ENCODE results near the gene CRELD2.

DNA sequence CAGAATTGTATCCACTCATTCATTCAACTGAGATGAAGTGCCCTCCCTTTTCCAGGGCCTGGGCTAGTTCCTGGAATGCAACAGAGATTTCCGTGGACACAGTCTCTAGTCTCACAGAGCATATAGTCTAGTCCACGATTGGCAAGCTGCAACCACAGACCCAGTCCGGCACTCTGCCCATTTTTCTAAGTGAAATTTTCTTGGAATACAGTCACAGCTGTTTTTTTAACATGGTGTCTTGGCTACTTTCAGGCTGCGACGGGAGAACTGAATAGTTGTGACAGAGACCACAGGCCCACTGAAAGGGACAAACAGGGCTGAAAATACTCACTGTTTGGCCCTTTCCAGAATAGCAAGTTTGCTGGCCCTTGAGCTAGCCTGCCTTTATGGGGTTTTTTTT, 29.4 kb upstream of the CRELD2 start:
- TF ChIP-seq ZNF138 (tag by site-specific recombination; IDR thresholded peaks at IDR 0.05; ENCODE audit: borderline replicate concordance) = no peak
- TF ChIP-seq ZNF274 (IDR thresholded peaks at IDR 0.05; ENCODE audit: low read length) = no peak
- TF ChIP-seq ZNF274 (tag by site-specific recombination; IDR thresholded peaks at IDR 0.05; ENCODE audit: borderline replicate concordance) = no peak
- no peak for TF ChIP-seq ZNF121 (tag by site-specific recombination; IDR thresholded peaks at IDR 0.05)
- TF ChIP-seq, protein P1, sequence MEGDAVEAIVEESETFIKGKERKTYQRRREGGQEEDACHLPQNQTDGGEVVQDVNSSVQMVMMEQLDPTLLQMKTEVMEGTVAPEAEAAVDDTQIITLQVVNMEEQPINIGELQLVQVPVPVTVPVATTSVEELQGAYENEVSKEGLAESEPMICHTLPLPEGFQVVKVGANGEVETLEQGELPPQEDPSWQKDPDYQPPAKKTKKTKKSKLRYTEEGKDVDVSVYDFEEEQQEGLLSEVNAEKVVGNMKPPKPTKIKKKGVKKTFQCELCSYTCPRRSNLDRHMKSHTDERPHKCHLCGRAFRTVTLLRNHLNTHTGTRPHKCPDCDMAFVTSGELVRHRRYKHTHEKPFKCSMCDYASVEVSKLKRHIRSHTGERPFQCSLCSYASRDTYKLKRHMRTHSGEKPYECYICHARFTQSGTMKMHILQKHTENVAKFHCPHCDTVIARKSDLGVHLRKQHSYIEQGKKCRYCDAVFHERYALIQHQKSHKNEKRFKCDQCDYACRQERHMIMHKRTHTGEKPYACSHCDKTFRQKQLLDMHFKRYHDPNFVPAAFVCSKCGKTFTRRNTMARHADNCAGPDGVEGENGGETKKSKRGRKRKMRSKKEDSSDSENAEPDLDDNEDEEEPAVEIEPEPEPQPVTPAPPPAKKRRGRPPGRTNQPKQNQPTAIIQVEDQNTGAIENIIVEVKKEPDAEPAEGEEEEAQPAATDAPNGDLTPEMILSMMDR (tag by site-specific recombination; IDR thresholded peaks at IDR 0.05) = no peak
- TF ChIP-seq KLF1 (tag by site-specific recombination; IDR thresholded peaks at IDR 0.05) = no peak
- no peak for TF ChIP-seq ZBTB49 (tag by site-specific recombination; IDR thresholded peaks at IDR 0.05; ENCODE audit: low read depth)
- TF ChIP-seq YY1 (tag by site-specific recombination; IDR thresholded peaks at IDR 0.05) = no peak
- no peak for TF ChIP-seq ZSCAN16 (tag by site-specific recombination; IDR thresholded peaks at IDR 0.05)
- no peak for TF ChIP-seq ZNF248 (tag by site-specific recombination; IDR thresholded peaks at IDR 0.05)
- TF ChIP-seq, protein P2, sequence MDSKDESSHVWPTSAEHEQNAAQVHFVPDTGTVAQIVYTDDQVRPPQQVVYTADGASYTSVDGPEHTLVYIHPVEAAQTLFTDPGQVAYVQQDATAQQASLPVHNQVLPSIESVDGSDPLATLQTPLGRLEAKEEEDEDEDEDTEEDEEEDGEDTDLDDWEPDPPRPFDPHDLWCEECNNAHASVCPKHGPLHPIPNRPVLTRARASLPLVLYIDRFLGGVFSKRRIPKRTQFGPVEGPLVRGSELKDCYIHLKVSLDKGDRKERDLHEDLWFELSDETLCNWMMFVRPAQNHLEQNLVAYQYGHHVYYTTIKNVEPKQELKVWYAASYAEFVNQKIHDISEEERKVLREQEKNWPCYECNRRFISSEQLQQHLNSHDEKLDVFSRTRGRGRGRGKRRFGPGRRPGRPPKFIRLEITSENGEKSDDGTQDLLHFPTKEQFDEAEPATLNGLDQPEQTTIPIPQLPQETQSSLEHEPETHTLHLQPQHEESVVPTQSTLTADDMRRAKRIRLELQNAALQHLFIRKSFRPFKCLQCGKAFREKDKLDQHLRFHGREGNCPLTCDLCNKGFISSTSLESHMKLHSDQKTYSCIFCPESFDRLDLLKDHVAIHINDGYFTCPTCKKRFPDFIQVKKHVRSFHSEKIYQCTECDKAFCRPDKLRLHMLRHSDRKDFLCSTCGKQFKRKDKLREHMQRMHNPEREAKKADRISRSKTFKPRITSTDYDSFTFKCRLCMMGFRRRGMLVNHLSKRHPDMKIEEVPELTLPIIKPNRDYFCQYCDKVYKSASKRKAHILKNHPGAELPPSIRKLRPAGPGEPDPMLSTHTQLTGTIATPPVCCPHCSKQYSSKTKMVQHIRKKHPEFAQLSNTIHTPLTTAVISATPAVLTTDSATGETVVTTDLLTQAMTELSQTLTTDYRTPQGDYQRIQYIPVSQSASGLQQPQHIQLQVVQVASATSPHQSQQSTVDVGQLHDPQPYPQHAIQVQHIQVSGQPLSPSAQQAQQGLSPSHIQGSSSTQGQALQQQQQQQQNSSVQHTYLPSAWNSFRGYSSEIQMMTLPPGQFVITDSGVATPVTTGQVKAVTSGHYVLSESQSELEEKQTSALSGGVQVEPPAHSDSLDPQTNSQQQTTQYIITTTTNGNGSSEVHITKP (tag by site-specific recombination; IDR thresholded peaks at IDR 0.05) = no peak
- TF ChIP-seq KLF16 (tag by site-specific recombination; IDR thresholded peaks at IDR 0.05) = no peak
- TF ChIP-seq ZNF311 (tag by site-specific recombination; IDR thresholded peaks at IDR 0.05; ENCODE audit: borderline replicate concordance) = no peak

Measured in HEK293 (cell line).